Chondrocyte (in vitro differentiated cells): Measurements from ENCODE around the gene MMP25. TPM values are rescaled to one million over a fixed set of nuclear protein-coding genes. Genes with fewer than 3 reads are reported as not detected.

Experiments
- DNase-seq: peaks from one replicate; pipeline ENCODE4 v3.0.0; 2021; ENCODE audit warnings: mixed read lengths, low spot score
- H3K27ac Mint-ChIP-seq: one replicate; pipeline ENCODE4 v1.8.0; 2021; ENCODE audit warnings: mild to moderate bottlenecking, moderate library complexity, mixed read lengths; ENCODE audit not compliant: unreplicated experiment
- H3K27me3 Mint-ChIP-seq: 2 replicates; pipeline ENCODE4 v1.8.0; 2021; ENCODE audit warnings: low read depth, mixed read lengths
- H3K36me3 Mint-ChIP-seq: 2 replicates; pipeline ENCODE4 v1.8.0; 2021; ENCODE audit warnings: low read depth, mixed read lengths
- H3K4me1 Mint-ChIP-seq: 2 replicates; pipeline ENCODE4 v1.8.0; 2021; ENCODE audit warnings: low read depth, mild to moderate bottlenecking, mixed read lengths
- H3K4me3 Mint-ChIP-seq: one replicate; pipeline ENCODE4 v1.8.0; 2021; ENCODE audit warnings: mild to moderate bottlenecking, moderate library complexity, mixed read lengths; ENCODE audit not compliant: unreplicated experiment
- H3K9me3 Mint-ChIP-seq: 2 replicates; pipeline ENCODE4 v1.8.0; 2021; ENCODE audit warnings: low read depth, mixed read lengths
- total RNA-seq: library from RNA; stranded (reverse); gene quantifications from 3 replicates; pipeline ENCODE4 v1.2.1, GENCODE V29; 2021
- TF ChIP-seq, protein P1 (sequence below): fragments of 200-600 bp; sonication (generic); IDR thresholded peaks from 2 replicates; pipeline ENCODE4 v1.5.0; 2021; ENCODE audit warnings: antibody characterized with exemption, mild to moderate bottlenecking, moderate library complexity

Gene MMP25
- total RNA-seq, 1 donor from 2014 or later, result not detected

DNA sequence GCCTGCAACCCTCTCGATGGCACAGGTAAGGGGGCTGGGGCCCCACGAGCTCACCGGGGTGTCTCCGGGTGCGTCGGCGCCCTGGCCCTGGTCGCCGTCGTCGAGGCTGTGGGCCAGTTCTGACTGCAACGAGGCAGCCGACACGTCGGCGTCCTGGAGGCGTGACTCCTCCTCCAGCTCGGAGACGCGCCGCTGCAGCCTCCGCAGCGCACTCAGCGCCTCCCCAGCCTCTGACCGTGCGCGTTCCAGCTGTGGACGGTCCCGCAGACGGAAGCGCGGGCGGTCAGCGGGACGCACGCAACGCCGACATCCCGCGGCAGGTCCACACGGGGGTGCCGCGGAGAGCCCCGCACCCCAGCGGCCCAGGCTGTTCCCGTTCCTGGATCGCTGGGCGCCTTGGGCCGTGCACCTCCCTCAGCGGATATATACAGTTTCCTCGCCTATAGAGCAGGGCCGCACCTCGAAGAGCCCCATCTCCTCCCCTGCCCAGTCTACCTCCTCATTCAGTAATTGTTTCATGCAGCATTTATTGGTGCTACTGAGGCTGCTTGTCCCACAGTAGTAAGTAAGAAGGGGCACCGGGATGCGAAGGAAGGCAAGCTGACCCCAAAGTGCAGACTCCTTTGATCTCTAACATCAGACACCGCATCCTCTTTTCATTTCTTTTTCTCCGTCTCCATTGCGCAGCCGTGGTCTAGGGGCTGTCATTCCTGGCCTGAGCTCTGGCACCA lies 16.7 kb upstream of the MMP25 start:
- peaks cover 20% of the 10 kb centered on the region for H3K27me3 Mint-ChIP-seq
- TF ChIP-seq, protein P1, sequence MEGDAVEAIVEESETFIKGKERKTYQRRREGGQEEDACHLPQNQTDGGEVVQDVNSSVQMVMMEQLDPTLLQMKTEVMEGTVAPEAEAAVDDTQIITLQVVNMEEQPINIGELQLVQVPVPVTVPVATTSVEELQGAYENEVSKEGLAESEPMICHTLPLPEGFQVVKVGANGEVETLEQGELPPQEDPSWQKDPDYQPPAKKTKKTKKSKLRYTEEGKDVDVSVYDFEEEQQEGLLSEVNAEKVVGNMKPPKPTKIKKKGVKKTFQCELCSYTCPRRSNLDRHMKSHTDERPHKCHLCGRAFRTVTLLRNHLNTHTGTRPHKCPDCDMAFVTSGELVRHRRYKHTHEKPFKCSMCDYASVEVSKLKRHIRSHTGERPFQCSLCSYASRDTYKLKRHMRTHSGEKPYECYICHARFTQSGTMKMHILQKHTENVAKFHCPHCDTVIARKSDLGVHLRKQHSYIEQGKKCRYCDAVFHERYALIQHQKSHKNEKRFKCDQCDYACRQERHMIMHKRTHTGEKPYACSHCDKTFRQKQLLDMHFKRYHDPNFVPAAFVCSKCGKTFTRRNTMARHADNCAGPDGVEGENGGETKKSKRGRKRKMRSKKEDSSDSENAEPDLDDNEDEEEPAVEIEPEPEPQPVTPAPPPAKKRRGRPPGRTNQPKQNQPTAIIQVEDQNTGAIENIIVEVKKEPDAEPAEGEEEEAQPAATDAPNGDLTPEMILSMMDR, result no peak
- no peak for DNase-seq
- no peaks in the 10 kb centered on the region for H3K9me3 Mint-ChIP-seq
- peaks cover 8% of the 10 kb centered on the region for H3K36me3 Mint-ChIP-seq
- H3K4me3 Mint-ChIP-seq, result no peak overlapping the region
- H3K4me1 Mint-ChIP-seq, result no peaks in the 10 kb centered on the region
- no peak overlapping the region for H3K27ac Mint-ChIP-seq

DNA sequence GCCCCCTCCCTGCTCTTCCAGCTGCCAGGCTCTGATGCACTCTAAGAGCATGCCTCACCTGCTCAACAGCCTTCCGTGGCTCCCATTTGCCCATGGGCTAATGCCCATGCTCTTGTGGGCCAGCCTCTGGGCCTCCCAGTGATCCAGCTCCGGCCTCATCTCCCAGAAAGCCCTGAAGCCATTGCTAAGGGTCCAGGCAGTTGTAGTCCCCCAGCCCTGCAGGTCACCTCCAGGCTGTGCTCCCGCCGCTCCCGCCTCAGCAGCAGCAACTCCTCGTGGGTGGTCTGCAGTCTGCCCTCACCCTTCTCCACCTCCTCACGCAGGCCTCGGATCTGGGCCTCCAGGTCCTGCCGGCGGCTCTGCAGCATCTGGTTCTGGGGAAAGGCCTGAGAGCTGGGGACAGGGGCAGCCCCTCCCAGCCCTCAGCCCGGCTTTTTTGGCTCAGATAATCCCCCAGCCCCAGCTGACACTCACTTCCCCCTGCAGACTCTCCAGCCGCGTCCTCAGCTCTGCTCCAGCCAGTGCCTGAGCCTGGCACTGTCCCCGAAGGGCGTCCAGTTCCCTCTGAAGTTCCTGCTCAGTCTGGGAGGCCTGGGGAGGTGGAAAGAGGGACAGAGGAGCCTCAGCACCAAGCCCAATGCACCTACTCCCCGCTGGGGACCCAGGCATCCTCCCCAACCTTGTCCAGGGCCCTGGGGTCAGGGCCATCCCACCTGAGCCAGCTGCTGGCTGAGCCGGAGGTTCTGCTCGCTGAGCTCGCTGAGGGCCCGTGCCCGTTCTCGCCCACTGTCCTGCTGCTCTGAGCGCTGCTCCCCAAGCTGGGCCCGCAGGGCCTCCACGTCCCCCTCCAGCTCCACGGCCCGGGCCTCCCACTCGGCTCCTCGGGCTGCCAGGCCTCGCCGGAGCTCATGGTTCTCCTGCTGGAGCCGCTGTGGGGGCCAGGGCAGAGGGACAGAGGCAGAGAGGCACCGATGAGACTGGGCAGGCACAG lies 15.8 kb upstream of the MMP25 start:
- Mint-ChIP-seq H3K36me3 (peaks cover 8% of the 10 kb centered on the region), H3K27ac (no peak overlapping the region), H3K27me3 (peaks cover 24% of the 10 kb centered on the region), H3K4me3 (no peak overlapping the region), H3K4me1 (no peaks in the 10 kb centered on the region), H3K9me3 (no peaks in the 10 kb centered on the region)
- no peak for DNase-seq
- TF ChIP-seq, protein P1, result no peak

DNA sequence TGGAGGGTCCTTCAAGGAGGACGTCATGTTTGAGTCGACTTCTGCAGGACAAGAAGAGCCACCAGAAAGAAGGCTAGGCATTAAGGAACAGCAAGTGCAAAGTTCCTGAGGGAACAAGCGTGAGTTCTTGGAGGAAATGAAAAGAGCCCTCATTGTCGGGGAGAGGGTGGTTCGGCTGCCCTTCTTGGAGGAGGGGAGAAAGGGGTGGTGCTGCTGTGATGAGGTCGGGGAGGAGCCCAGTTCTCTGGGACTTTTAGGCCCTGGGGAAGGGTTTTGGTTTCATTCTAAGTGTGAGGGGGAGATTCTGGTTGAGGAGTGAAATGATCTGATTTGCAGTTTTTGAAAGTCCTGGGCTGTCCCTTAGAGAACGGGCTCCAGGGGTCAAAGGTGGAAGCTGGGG lies 13.7 kb upstream of the MMP25 start:
- peaks cover 37% of the 10 kb centered on the region for H3K27me3 Mint-ChIP-seq
- H3K36me3 Mint-ChIP-seq, result no peaks in the 10 kb centered on the region
- peaks cover 3% of the 10 kb centered on the region for H3K4me1 Mint-ChIP-seq
- H3K27ac Mint-ChIP-seq, result no peak overlapping the region
- no peak for DNase-seq
- H3K9me3 Mint-ChIP-seq, result no peaks in the 10 kb centered on the region
- TF ChIP-seq, protein P1, result no peak
- H3K4me3 Mint-ChIP-seq, result no peak overlapping the region

DNA sequence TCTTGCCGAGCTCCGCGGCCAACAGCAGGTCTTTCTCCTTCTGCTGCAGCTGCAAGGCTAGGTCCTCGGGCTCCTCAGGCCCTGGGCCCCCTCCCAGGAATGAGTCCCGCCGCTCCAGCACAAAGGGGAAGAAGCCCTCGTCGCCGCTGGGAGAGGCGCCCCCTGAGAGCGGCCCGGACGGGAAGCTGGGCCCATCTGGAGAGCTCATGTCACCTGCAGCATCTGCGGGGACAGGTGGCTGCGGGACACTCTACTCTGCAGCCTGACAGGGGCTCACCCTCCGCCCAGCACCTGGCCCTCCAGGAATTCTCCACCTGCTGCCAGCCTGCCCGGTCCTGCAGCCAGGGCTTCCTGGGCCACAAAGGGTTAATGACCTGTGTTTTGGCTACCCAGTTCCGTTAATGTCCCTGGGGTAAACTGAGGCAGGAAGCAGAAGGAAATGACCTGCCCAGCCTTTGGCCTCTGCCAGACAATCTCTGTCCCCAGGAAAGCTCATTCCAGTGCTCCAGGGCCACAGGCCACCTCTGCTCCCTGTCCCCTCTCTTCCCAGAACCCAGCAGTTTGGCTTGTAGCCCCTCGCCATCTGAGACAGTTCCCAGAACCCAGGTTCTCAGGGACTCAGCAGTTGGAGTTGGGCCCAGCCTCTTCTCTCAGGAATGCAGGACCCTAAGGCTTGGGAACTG lies 10.9 kb upstream of the MMP25 start:
- Mint-ChIP-seq H3K27me3 (peaks cover 53% of the 10 kb centered on the region), H3K4me3 (no peak overlapping the region), H3K4me1 (peaks cover 3% of the 10 kb centered on the region), H3K27ac (no peak overlapping the region), H3K9me3 (no peaks in the 10 kb centered on the region), H3K36me3 (no peaks in the 10 kb centered on the region)
- no peak for DNase-seq
- TF ChIP-seq, protein P1, result no peak
